ENCODE data around the gene SEMA3F. TPM values are rescaled to one million over a fixed set of nuclear protein-coding genes. Genes with fewer than 3 reads are reported as not detected.

The SEMA3F gene
- total and polyA plus RNA-seq, 2 experiments from 2014 or later = 2.3 to 67.6 TPM

- DNase-seq (ENCODE audit: low spot score) (no peak), ATAC-seq (no peak)
- no peak for TF ChIP-seq JUNB (IDR thresholded peaks at IDR 0.05; ENCODE audit: unreplicated experiment)
- TF ChIP-seq EZH2 (IDR thresholded peaks at IDR 0.05; ENCODE audit: low read depth, unreplicated experiment) = no peak
- TF ChIP-seq CREB1 (CRISPR knock-in tag; IDR thresholded peaks at IDR 0.05; ENCODE audit: low read depth) = no peak
- no peak for TF ChIP-seq NANOG (IDR thresholded peaks at IDR 0.05; ENCODE audit: borderline replicate concordance)
- no peak for TF ChIP-seq POLR2AphosphoS5 (IDR thresholded peaks at IDR 0.05; ENCODE audit: low read depth)
- TF ChIP-seq, protein P1, sequence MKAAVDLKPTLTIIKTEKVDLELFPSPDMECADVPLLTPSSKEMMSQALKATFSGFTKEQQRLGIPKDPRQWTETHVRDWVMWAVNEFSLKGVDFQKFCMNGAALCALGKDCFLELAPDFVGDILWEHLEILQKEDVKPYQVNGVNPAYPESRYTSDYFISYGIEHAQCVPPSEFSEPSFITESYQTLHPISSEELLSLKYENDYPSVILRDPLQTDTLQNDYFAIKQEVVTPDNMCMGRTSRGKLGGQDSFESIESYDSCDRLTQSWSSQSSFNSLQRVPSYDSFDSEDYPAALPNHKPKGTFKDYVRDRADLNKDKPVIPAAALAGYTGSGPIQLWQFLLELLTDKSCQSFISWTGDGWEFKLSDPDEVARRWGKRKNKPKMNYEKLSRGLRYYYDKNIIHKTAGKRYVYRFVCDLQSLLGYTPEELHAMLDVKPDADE (IDR thresholded peaks at IDR 0.05) = no peak
- Histone ChIP-seq H3K36me3 (ENCODE audit: insufficient read depth) (no peaks in the 10 kb centered on the region), H3K9me2 (ENCODE audit: insufficient read depth) (no peaks in the 10 kb centered on the region), H3F3A (replicated peaks; ENCODE audit: low read depth) (peaks cover 35% of the 10 kb centered on the region), H3K79me2 (replicated peaks; ENCODE audit: insufficient read depth) (peaks cover 75% of the 10 kb centered on the region), H3K4me2 (peak overlapping the region; percentile 84), H3K27ac (ENCODE audit: low read depth) (peak overlapping the region; percentile 90), H3K4me1 (ENCODE audit: insufficient read depth) (peaks cover 67% of the 10 kb centered on the region), H4K20me1 (replicated peaks; ENCODE audit: insufficient read depth) (peaks cover 41% of the 10 kb centered on the region), H2AFZ (no peak overlapping the region), H3K27me3 (ENCODE audit: insufficient read depth) (no peaks in the 10 kb centered on the region), H3K4me3 (peak overlapping the region; percentile 90)
- Mint-ChIP-seq H3K4me1 (peaks cover 68% of the 10 kb centered on the region), H3K9me3 (no peaks in the 10 kb centered on the region), H3K27me3 (ENCODE audit: insufficient read depth, low read depth, poor library complexity) (peaks cover 20% of the 10 kb centered on the region), H3K36me3 (ENCODE audit: low read depth) (peaks cover 4% of the 10 kb centered on the region; the same call in 2 of the 3 replicates), H3K4me3 (peak overlapping the region; percentile 97), H3K27ac (no peak overlapping the region; the same call in 1 of the 2 replicates)
Observed at GRCh38 chr3:50238549-50239026, 83.5 kb downstream of the SEMA3F start.

MicroRNAs within 50 kb of the gene (microRNA counts, 767-probe panel; counts per million panel counts)
- microRNA hsa-miR-566 = not detected

Small RNA genes lying within 50 kb of the gene (microRNA-seq; reads per million reads assigned to microRNA genes)
- gene MIR566 (not detected), gene MIR5787 (not detected)

Small RNA genes lying within 50 kb of the gene (small RNA-seq; reads per million reads assigned to genes)
- gene MIR566 (ENCODE audit: low replicate concordance) (not detected), gene MIR5787 (ENCODE audit: low replicate concordance) (not detected)

Other genes starting within 250 kb of the SEMA3F start
- gene MON1A, start 225.5 kb upstream of the SEMA3F start, total RNA-seq (2014; rRNA removed; shearing (Covaris generic)) = 12.1 and 13.3 TPM in 2 replicates
- gene MON1A, start 225.5 kb upstream of the SEMA3F start, polyA plus RNA-seq (2016; fragmentation: Nextera tagmentation; extraction: Ambion mirVana) = 5.5 and 6.4 TPM in 2 replicates
- gene RBM6, start 215.2 kb upstream of the SEMA3F start, total RNA-seq (2014; rRNA removed; shearing (Covaris generic)) = 62.0 and 66.6 TPM in 2 replicates
- 76.2 and 97.6 TPM in 2 replicates for gene RBM6, start 215.2 kb upstream of the SEMA3F start, polyA plus RNA-seq (2016; fragmentation: Nextera tagmentation; extraction: Ambion mirVana)
- gene RBM5, start 66.4 kb upstream of the SEMA3F start, total RNA-seq (2014; rRNA removed; shearing (Covaris generic)) = 111 and 130 TPM in 2 replicates
- 31.8 and 44.9 TPM in 2 replicates for gene RBM5, start 66.4 kb upstream of the SEMA3F start, polyA plus RNA-seq (2016; fragmentation: Nextera tagmentation; extraction: Ambion mirVana)
- not detected in 2 replicates for gene GNAT1, start 36.3 kb downstream of the SEMA3F start, total RNA-seq (2014; rRNA removed; shearing (Covaris generic))
- gene GNAT1, start 36.3 kb downstream of the SEMA3F start, polyA plus RNA-seq (2016; fragmentation: Nextera tagmentation; extraction: Ambion mirVana) = not detected in 2 replicates
- 0.28 and 3.0 TPM in 2 replicates for gene SLC38A3, start 49.9 kb downstream of the SEMA3F start, total RNA-seq (2014; rRNA removed; shearing (Covaris generic))
- gene SLC38A3, start 49.9 kb downstream of the SEMA3F start, polyA plus RNA-seq (2016; fragmentation: Nextera tagmentation; extraction: Ambion mirVana) = 0.68 and 1.3 TPM in 2 replicates
- 132 and 153 TPM in 2 replicates for gene GNAI2, start 80.9 kb downstream of the SEMA3F start, total RNA-seq (2014; rRNA removed; shearing (Covaris generic))
- 138 and 140 TPM in 2 replicates for gene GNAI2, start 80.9 kb downstream of the SEMA3F start, polyA plus RNA-seq (2016; fragmentation: Nextera tagmentation; extraction: Ambion mirVana)
- 2.4 and 8.0 TPM in 2 replicates for gene SEMA3B, start 113.8 kb downstream of the SEMA3F start, total RNA-seq (2014; rRNA removed; shearing (Covaris generic))
- gene SEMA3B, start 113.8 kb downstream of the SEMA3F start, polyA plus RNA-seq (2016; fragmentation: Nextera tagmentation; extraction: Ambion mirVana) = 3.0 and 3.3 TPM in 2 replicates
- gene LSMEM2, start 123.8 kb downstream of the SEMA3F start, total RNA-seq (2014; rRNA removed; shearing (Covaris generic)) = 0.59 and 1.5 TPM in 2 replicates
- gene LSMEM2, start 123.8 kb downstream of the SEMA3F start, polyA plus RNA-seq (2016; fragmentation: Nextera tagmentation; extraction: Ambion mirVana) = 0.86 and 1.5 TPM in 2 replicates
- 91.5 and 92.4 TPM in 2 replicates for gene IFRD2, start 137.1 kb downstream of the SEMA3F start, total RNA-seq (2014; rRNA removed; shearing (Covaris generic))
- gene IFRD2, start 137.1 kb downstream of the SEMA3F start, polyA plus RNA-seq (2016; fragmentation: Nextera tagmentation; extraction: Ambion mirVana) = 80.8 and 89.7 TPM in 2 replicates
- 2.5 and 7.1 TPM in 2 replicates for gene HYAL3, start 144.1 kb downstream of the SEMA3F start, total RNA-seq (2014; rRNA removed; shearing (Covaris generic))
- gene HYAL3, start 144.1 kb downstream of the SEMA3F start, polyA plus RNA-seq (2016; fragmentation: Nextera tagmentation; extraction: Ambion mirVana) = 2.4 and 3.7 TPM in 2 replicates
- gene NAA80, start 144.1 kb downstream of the SEMA3F start, total RNA-seq (2014; rRNA removed; shearing (Covaris generic)) = 11.3 and 16.7 TPM in 2 replicates
- 11.2 and 12.1 TPM in 2 replicates for gene NAA80, start 144.1 kb downstream of the SEMA3F start, polyA plus RNA-seq (2016; fragmentation: Nextera tagmentation; extraction: Ambion mirVana)
- 2.8 and 5.0 TPM in 2 replicates for gene HYAL1, start 148.2 kb downstream of the SEMA3F start, total RNA-seq (2014; rRNA removed; shearing (Covaris generic))
- 1.7 and 2.1 TPM in 2 replicates for gene HYAL1, start 148.2 kb downstream of the SEMA3F start, polyA plus RNA-seq (2016; fragmentation: Nextera tagmentation; extraction: Ambion mirVana)
- gene HYAL2, start 167.4 kb downstream of the SEMA3F start, total RNA-seq (2014; rRNA removed; shearing (Covaris generic)) = 74.3 and 77.8 TPM in 2 replicates
- 28.9 and 30.0 TPM in 2 replicates for gene HYAL2, start 167.4 kb downstream of the SEMA3F start, polyA plus RNA-seq (2016; fragmentation: Nextera tagmentation; extraction: Ambion mirVana)
- 32.2 and 41.6 TPM in 2 replicates for gene TUSC2, start 172.9 kb downstream of the SEMA3F start, total RNA-seq (2014; rRNA removed; shearing (Covaris generic))
- 71.0 and 81.5 TPM in 2 replicates for gene TUSC2, start 172.9 kb downstream of the SEMA3F start, polyA plus RNA-seq (2016; fragmentation: Nextera tagmentation; extraction: Ambion mirVana)
- 12.8 and 15.7 TPM in 2 replicates for gene RASSF1, start 185.5 kb downstream of the SEMA3F start, total RNA-seq (2014; rRNA removed; shearing (Covaris generic))
- gene RASSF1, start 185.5 kb downstream of the SEMA3F start, polyA plus RNA-seq (2016; fragmentation: Nextera tagmentation; extraction: Ambion mirVana) = 9.6 TPM in 2 replicates
- 0.31 TPM in 2 replicates for gene ZMYND10, start 190.4 kb downstream of the SEMA3F start, total RNA-seq (2014; rRNA removed; shearing (Covaris generic))
- 0.24 and 0.29 TPM in 2 replicates for gene ZMYND10, start 190.4 kb downstream of the SEMA3F start, polyA plus RNA-seq (2016; fragmentation: Nextera tagmentation; extraction: Ambion mirVana)
- 22.3 and 35.6 TPM in 2 replicates for gene NPRL2, start 195.5 kb downstream of the SEMA3F start, total RNA-seq (2014; rRNA removed; shearing (Covaris generic))
- gene NPRL2, start 195.5 kb downstream of the SEMA3F start, polyA plus RNA-seq (2016; fragmentation: Nextera tagmentation; extraction: Ambion mirVana) = 27.7 and 31.7 TPM in 2 replicates
- 11.5 and 18.2 TPM in 2 replicates for gene CYB561D2, start 195.5 kb downstream of the SEMA3F start, total RNA-seq (2014; rRNA removed; shearing (Covaris generic))
- gene CYB561D2, start 195.5 kb downstream of the SEMA3F start, polyA plus RNA-seq (2016; fragmentation: Nextera tagmentation; extraction: Ambion mirVana) = 10.0 and 10.1 TPM in 2 replicates
- 41.9 and 49.2 TPM in 2 replicates for gene TMEM115, start 204.2 kb downstream of the SEMA3F start, total RNA-seq (2014; rRNA removed; shearing (Covaris generic))
- gene TMEM115, start 204.2 kb downstream of the SEMA3F start, polyA plus RNA-seq (2016; fragmentation: Nextera tagmentation; extraction: Ambion mirVana) = 17.8 and 19.3 TPM in 2 replicates

Data from GM23338 (cell line).